ENCODE data around the gene MTMR10.

The MTMR10 gene

DNA sequence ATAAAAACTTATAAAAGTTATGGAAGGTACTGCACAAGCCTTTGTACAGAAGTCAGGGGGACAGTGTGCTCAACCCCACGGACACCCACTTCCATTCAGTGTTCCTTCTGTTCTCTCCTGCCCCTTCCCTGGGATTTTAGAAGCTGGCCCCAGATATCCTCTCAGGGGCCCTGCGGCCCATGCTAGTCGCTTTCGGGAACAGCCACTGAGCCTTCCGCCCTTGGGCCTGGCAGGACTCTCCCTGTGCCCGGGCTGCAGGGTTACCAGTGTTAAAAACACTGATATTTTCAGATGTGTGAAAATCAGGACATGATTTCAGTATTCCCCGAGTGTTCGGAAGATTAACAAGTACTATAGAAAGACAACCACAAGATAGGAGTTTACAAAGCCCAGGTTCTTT is 65.3 kb downstream of the MTMR10 start:
- H4K20me1 ChIP-seq (ENCODE audit: insufficient read depth, low read length): no peaks in the 10 kb centered on the region
- peaks cover 47% of the 10 kb centered on the region; the same call in 1 of the 2 replicates for H3K36me3 ChIP-seq (ENCODE audit: insufficient read depth, low read length)
- no peak for TF ChIP-seq EZH2 (IDR thresholded peaks at IDR 0.05; ENCODE audit: borderline replicate concordance, low read length)
- TF ChIP-seq, protein P1, sequence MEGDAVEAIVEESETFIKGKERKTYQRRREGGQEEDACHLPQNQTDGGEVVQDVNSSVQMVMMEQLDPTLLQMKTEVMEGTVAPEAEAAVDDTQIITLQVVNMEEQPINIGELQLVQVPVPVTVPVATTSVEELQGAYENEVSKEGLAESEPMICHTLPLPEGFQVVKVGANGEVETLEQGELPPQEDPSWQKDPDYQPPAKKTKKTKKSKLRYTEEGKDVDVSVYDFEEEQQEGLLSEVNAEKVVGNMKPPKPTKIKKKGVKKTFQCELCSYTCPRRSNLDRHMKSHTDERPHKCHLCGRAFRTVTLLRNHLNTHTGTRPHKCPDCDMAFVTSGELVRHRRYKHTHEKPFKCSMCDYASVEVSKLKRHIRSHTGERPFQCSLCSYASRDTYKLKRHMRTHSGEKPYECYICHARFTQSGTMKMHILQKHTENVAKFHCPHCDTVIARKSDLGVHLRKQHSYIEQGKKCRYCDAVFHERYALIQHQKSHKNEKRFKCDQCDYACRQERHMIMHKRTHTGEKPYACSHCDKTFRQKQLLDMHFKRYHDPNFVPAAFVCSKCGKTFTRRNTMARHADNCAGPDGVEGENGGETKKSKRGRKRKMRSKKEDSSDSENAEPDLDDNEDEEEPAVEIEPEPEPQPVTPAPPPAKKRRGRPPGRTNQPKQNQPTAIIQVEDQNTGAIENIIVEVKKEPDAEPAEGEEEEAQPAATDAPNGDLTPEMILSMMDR (IDR thresholded peaks at IDR 0.05; ENCODE audit: low read length): no peak
- no peaks in the 10 kb centered on the region for H3K79me2 ChIP-seq (ENCODE audit: insufficient read depth, low read length)
- peak overlapping the region; percentile 84 for H3K27ac ChIP-seq (ENCODE audit: low read depth, low read length, poor library complexity, severe bottlenecking)
- H3K4me3 ChIP-seq (ENCODE audit: low read depth, low read length, poor library complexity, severe bottlenecking): no peak overlapping the region
- H3K9me2 ChIP-seq (ENCODE audit: low read depth, low read length): no peaks in the 10 kb centered on the region
- no peaks in the 10 kb centered on the region for H3K9me3 ChIP-seq (ENCODE audit: low read length)
- no peak overlapping the region for H3K9ac ChIP-seq (ENCODE audit: low read length)
- H3K4me1 ChIP-seq (ENCODE audit: insufficient read depth, low read length, severe bottlenecking): peaks cover 74% of the 10 kb centered on the region
- no peak overlapping the region for H3K4me2 ChIP-seq (ENCODE audit: low read length)
- H3K27me3 ChIP-seq (ENCODE audit: insufficient read depth, low read length): no peaks in the 10 kb centered on the region
- no peak overlapping the region for H2AFZ ChIP-seq (ENCODE audit: low read length)
- no peaks in the 10 kb centered on the region for H3F3A ChIP-seq (ENCODE audit: insufficient read depth, low read length)

GRCh38 chr15:30925686-30926085 is 65.7 kb downstream of the MTMR10 start:
- Histone ChIP-seq H3K27me3 (ENCODE audit: insufficient read depth, low read length) (no peaks in the 10 kb centered on the region), H3K9me2 (ENCODE audit: low read depth, low read length) (no peaks in the 10 kb centered on the region), H4K20me1 (ENCODE audit: insufficient read depth, low read length) (no peaks in the 10 kb centered on the region), H2AFZ (ENCODE audit: low read length) (no peak overlapping the region), H3K27ac (ENCODE audit: low read depth, low read length, poor library complexity, severe bottlenecking) (peak overlapping the region; percentile 12), H3F3A (ENCODE audit: insufficient read depth, low read length) (no peaks in the 10 kb centered on the region), H3K79me2 (ENCODE audit: insufficient read depth, low read length) (no peaks in the 10 kb centered on the region), H3K9ac (ENCODE audit: low read length) (no peak overlapping the region; the same call in 1 of the 2 replicates), H3K4me1 (ENCODE audit: insufficient read depth, low read length, severe bottlenecking) (peaks cover 74% of the 10 kb centered on the region), H3K4me3 (ENCODE audit: low read depth, low read length, poor library complexity, severe bottlenecking) (no peak overlapping the region), H3K36me3 (ENCODE audit: insufficient read depth, low read length) (peaks cover 48% of the 10 kb centered on the region; the same call in 1 of the 2 replicates), H3K4me2 (ENCODE audit: low read length) (no peak overlapping the region), H3K9me3 (ENCODE audit: low read length) (no peaks in the 10 kb centered on the region)
- TF ChIP-seq, protein P1 (IDR thresholded peaks at IDR 0.05; ENCODE audit: low read length): no peak
- TF ChIP-seq EZH2 (IDR thresholded peaks at IDR 0.05; ENCODE audit: borderline replicate concordance, low read length): no peak

GRCh38 chr15:30924353-30924752 is 67.1 kb downstream of the MTMR10 start:
- Histone ChIP-seq H3K27ac (ENCODE audit: low read depth, low read length, poor library complexity, severe bottlenecking) (peak overlapping the region; percentile 85), H3K79me2 (ENCODE audit: insufficient read depth, low read length) (no peaks in the 10 kb centered on the region), H3K9ac (ENCODE audit: low read length) (no peak overlapping the region), H3K4me1 (ENCODE audit: insufficient read depth, low read length, severe bottlenecking) (peaks cover 78% of the 10 kb centered on the region), H3K9me2 (ENCODE audit: low read depth, low read length) (no peaks in the 10 kb centered on the region), H3K9me3 (ENCODE audit: low read length) (no peaks in the 10 kb centered on the region), H3K36me3 (ENCODE audit: insufficient read depth, low read length) (peaks cover 46% of the 10 kb centered on the region; the same call in 1 of the 2 replicates), H3F3A (ENCODE audit: insufficient read depth, low read length) (no peaks in the 10 kb centered on the region), H3K4me3 (ENCODE audit: low read depth, low read length, poor library complexity, severe bottlenecking) (no peak overlapping the region), H3K27me3 (ENCODE audit: insufficient read depth, low read length) (no peaks in the 10 kb centered on the region), H3K4me2 (ENCODE audit: low read length) (no peak overlapping the region), H4K20me1 (ENCODE audit: insufficient read depth, low read length) (no peaks in the 10 kb centered on the region), H2AFZ (ENCODE audit: low read length) (no peak overlapping the region)
- no peak for TF ChIP-seq EZH2 (IDR thresholded peaks at IDR 0.05; ENCODE audit: borderline replicate concordance, low read length)
- TF ChIP-seq, protein P1 (IDR thresholded peaks at IDR 0.05; ENCODE audit: low read length): no peak

Data from OCI-LY1 (cell line).